ENCODE results near the gene BACH1.

GRCh38 chr21:29315131-29315749, 16.5 kb downstream of the BACH1 start:
- no peak for TF ChIP-seq POLR2AphosphoS5 (IDR thresholded peaks at IDR 0.05; ENCODE audit: low read depth, low read length)
- no peak for TF ChIP-seq FOXM1 (IDR thresholded peaks at IDR 0.05; ENCODE audit: low read depth)
